Left lobe of liver (tissue), 2 donors: ENCODE data around the gene LRP2BP. TPM values are rescaled to one million over a fixed set of nuclear protein-coding genes. Genes with fewer than 3 reads are reported as not detected.
"Not testable (repeated sequence)": the region's sequence is repeated elsewhere in the genome, so short reads cannot be mapped to it uniquely, and the experiment has no call there.

Experiments used
- ATAC-seq: fragments of 200-7000 bp; cut with Tn5 transposase; one replicate; pipeline ENCODE4 v1.9.1; 2020; ENCODE audit warnings: mild to moderate bottlenecking, moderate library complexity
- DNase-seq: peaks from one replicate; pipeline ENCODE4 v3.0.0-alpha.2; 2020; ENCODE audit warnings: low spot score
- total RNA-seq: library from RNA; stranded (reverse); gene quantifications from one replicate; pipeline ENCODE4 v1.2.1, GENCODE V29; 2021
- donor health status: DM: no; HTN: no; CAD: no; lungs with moderate emphysema.
- donor health status: DM: no; HTN: yes; CAD: no.

Gene LRP2BP
- total RNA-seq, 1 donor from 2014 or later: 0.23 TPM

DNA sequence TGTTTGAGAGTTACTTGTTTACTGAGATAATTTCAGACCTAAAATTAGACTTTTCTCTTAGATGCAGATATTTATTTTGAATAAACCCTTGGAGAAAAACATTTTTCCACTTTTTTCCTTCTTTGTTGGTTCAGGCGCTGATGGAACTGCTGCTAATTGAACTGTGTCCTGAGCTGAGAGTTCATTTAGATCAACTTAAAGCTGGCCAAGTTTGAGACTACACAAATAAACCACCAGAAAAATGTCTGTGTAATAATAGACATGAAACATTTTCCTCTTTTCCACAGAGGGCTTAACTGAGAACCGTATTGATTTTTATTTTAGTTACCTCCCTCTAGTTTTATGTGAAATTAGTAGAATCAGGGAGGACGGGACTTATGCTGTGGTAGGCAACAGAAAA, 32.5 kb downstream of the LRP2BP start:
- ATAC-seq: peak; percentile 79
- no peak for DNase-seq

- not testable (repeated sequence) for ATAC-seq, DNase-seq
Observed at GRCh38 chr4:185362570-185362969, 33.2 kb downstream of the LRP2BP start.

DNA sequence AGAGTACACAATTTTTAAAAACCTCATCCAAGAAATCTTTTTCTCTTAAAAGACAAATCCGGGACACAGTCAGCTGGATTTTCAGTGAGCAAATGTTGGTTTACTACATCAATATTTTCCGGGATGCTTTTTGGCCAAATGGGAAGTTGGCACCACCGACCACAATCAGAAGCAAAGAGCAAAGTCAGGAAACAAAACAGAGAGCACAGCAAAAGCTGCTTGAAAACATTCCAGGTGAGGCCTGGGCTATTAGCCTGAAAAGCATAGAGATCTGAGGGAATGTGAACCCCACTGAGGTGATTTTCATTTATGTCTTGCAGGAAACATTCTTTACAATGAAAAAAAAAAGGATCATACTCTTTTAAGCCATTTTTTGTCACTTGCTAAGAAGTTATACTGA, 33.9 kb downstream of the LRP2BP start:
- ATAC-seq: peak; percentile 87
- DNase-seq: peak; percentile 71

GRCh38 chr4:185359767-185360446, 35.8 kb downstream of the LRP2BP start:
- ATAC-seq (no peak), DNase-seq (no peak)

GRCh38 chr4:185358959-185359358, 36.8 kb downstream of the LRP2BP start:
- DNase-seq: no peak
- no peak for ATAC-seq

DNA sequence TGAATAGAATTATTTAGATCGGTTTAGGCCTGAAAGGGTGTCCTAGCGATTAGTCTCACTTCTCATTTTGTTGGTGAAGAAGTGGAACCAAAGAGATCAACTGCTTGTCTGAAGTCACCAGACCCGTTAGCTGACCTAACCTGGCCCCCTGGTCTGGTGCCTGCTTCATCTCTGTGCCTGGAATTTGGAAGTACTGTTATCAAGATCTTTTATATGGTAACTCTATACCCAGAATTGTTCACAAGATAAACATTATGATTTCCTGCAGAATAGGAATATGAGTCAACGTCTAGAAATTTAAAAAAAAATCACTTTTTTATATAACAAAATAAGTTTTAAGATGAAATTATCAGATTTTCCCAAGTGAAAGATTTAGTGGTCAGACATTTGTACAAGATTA, 37.2 kb downstream of the LRP2BP start:
- ATAC-seq: no peak
- no peak for DNase-seq

DNA sequence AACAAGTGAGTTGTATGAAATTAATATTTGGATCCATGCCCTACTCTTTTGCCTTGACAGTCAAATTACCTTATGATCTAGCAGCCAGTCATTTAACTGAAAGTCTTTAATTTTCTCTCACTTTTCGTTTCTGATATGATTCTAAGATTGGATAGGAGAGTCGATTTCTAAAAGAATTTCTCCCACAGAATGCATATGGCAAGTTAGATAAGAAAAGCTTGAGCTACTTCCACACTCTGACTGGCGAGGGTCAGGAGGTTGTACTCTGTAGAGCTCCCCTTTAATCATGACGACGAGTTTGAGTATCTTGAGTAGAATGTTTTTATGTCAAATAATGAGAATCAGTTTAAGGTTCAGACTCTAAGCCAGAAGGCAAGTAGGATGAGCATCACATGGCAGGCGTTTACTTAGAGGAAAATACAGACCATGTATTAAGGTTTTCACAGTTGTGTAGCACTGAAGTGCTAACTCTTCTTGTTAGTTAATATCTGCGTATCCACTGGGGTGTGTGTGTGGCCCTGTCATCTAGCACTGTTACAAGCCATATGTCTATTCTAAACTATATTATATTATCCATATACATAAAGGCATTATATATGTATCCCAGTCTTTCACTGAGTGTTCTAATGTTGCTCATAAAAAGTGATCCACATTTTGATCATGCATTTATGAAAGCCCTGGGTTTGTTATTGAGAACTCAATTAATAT, 37.8 kb downstream of the LRP2BP start:
- no peak for ATAC-seq

GRCh38 chr4:185357211-185357610, 38.5 kb downstream of the LRP2BP start:
- ATAC-seq (no peak), DNase-seq (no peak)

More for the DNA sequence above, 37.8 kb downstream of the LRP2BP start:
- DNase-seq: no peak

GRCh38 chr4:185352741-185353140, 43.0 kb downstream of the LRP2BP start:
- ATAC-seq: no peak
- DNase-seq: no peak

GRCh38 chr4:185352202-185352601, 43.5 kb downstream of the LRP2BP start:
- DNase-seq (no peak), ATAC-seq (no peak)

DNA sequence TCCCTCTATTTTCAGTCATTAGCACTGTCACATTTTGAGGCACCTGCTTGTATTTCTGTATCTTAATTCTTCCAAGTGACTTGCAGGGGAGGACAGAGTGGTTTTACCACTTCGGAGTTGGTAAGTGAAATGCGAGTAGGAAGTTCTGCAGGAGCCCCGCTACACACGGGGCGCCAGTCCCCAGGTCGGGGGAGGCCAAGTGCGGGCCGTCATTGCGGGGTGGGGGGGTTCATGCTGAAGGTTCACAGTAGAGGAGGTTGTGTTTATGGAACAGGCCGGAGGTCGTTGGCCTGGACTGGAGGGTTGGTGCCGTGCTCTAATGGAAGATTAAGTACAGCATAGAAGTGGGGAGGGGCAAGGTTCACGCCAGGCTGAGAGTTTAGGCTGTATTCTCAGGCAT, 44.0 kb downstream of the LRP2BP start:
- DNase-seq (no peak), ATAC-seq (no peak)

DNA sequence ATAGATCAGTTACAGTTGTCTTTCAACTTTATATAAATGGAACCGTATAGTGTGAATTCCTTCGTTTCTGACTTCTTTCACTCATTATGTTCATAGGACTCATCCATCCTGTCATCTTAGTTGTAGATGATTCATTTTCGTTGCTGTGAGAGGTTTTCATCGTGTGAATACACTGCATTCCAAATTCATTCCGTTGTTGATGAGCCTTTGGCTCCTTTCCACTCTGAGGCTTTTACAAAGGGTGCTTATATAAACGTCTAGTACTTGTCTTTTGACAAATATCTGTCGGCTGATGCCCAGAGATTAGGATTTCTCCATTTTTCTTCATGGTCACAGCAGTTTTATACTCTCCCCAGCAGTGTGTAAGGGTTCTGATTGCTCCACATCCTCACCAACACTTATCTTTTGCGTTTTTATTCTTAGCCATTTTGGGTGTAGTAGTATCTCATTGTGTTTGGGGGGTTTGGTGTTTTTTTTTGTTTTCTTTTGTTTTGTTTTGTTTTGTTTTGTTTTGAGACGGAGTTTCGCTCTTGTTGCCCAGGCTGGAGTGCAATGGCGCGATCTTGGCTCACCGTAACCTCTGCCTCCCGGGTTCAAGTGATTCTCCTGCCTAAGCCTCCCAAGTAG, 48.6 kb downstream of the LRP2BP start:
- no peak for ATAC-seq
- no peak for DNase-seq

GRCh38 chr4:185344743-185345538, 50.8 kb downstream of the LRP2BP start:
- no peak for DNase-seq
- no peak for ATAC-seq

GRCh38 chr4:185343726-185344581, 51.8 kb downstream of the LRP2BP start:
- DNase-seq (no peak), ATAC-seq (no peak)

DNA sequence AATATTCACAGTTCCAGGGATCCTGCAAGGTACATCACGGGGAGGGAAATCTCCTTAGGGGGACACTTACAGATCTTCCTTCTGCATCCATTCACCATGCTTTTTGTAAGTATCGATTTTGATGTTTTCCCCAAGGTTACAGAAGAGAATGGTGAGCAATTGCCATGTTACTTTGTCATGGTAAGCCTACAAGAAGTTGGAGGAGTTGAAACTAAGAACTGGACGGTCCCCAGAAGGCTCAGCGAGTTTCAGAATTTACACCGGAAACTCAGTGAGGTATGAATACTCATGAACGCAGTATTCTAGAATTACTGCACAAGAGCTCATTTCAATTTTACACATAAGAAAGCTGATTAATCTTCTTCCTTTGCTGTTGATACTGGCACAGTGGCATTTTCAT, 53.9 kb downstream of the LRP2BP start:
- no peak for DNase-seq

DNA sequence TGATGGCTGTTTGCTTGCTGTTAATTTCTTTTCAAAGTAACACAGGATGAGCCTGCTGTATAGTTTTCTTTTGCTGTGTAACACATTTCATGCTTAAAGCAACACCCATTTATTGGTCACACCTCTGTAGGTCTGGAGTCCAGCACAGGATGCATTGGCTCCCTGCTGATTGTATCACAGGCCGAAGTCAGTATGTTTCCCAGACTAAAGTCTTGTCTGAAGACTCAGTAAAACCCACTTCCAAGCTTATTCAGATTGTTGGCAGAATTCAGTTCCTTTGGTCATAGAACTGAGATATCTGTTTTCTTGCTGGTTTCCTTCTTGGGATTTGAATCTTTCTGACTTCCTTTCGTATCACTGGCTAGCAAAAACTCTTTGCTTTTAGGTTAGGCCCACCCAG, 54.3 kb downstream of the LRP2BP start:
- ATAC-seq (no peak), DNase-seq (no peak)

More for the DNA sequence above, 53.9 kb downstream of the LRP2BP start:
- no peak for ATAC-seq

DNA sequence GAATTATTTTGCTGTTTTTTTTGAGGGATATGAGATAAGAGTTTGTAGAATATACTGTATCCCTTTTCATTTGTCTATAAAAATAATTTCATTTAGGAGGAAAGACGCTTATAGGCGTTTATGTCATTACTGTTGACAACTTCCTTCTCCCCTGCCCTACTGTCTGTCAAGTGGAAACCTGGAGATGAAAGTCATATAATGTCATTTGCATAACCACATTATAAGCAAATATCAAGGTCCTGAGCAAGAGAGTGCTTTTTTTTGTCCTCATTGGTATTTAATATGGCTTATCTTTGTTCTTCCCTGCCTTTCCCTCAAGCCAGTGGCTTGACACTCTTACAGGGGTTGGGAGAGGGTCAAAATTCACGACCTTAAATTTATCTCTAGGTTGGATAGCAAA, 55.8 kb downstream of the LRP2BP start:
- no peak for DNase-seq
- ATAC-seq: no peak

GRCh38 chr4:185335579-185335978, 60.1 kb downstream of the LRP2BP start:
- no peak for ATAC-seq
- DNase-seq: no peak

- DNase-seq (no peak), ATAC-seq (no peak)
Observed at GRCh38 chr4:185334326-185334725, 61.4 kb downstream of the LRP2BP start.
